NCI-H2107 (cell line): ENCODE measurements around the gene ASPG.

Source experiments
- DNase-seq: peaks from one replicate; lab custom pipeline; 2025; lab: John Stamatoyannopoulos, UW

Gene ASPG

DNA sequence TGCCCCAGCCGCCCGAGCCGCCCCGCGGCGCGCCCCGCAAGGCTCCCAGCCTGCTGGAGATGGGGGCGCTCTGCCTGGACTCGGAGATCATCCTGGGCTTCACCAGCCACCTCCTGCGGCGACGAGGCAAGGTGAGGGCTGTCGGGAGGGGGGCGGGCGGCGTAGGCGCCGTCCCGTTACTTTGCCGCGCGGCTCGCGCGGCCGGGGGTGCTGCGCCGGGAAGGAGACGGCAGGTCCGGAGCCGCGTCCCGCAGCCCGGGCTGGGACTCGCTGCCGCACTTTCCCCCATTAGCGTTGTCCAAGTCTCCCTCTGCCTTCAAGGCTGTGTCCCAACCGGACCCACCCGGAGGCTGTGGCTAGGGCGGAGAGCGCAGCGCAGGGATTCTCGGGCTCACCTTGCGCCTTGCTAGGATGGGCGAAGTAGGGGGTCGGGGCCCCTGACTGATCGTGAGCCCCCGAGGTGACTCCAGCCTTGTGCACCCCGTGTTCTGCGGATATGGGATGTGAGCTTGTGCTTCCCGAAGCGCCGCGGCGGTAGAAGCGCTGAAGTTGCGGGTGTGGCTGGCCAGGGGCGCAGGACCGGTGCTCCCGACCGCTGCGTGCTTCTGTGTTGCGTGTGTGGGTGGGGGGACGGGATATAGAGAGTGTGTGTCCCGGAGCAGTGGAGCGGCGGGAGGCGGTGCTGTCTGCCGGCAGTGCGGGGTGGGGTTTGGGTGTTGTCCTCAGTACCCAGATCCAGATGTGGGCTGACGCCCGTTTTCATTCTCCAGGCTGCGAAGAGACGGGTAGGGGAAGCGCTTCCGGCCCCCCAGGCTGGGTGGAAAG is 51.2 kb downstream of the ASPG start:
- no peak for DNase-seq

DNA sequence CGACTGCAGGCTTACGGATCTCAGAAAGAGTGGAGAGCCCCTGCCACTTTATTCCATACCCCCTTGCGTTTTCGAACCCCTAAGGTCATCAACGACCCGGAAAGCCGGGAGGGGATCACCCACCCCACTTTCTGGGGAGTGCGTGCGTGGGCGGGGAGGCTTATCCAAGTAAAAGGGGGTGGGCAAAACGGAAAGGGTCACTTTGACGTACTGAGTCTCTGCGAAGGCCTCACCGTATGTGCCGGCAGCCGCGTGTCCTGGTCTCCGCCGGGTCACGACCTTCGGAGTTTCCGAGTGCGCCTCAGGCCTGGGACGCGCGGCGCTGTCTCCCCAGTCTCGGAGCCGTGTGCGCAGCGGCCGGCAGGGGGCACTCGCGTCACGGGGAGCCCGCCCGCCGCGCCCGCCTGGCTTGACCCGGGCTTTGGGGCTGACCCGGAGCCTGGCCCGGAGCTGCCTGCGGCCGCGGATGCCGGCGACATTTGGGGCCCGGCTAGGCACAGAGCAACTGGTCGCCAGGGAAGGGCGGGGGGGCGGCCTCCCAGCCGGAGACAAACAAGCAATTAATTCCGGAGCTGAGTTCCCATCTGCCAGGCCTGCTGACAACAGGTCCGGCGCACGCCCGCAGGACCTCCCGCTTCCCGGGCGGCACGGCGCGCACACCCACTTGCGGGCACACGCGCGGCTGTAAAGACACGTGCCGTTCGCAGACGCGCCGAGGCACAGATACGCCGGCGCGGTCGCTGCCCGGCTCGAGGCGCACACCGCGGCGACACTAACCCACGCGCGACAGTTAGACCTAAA is 52.0 kb downstream of the ASPG start:
- DNase-seq = no peak

DNA sequence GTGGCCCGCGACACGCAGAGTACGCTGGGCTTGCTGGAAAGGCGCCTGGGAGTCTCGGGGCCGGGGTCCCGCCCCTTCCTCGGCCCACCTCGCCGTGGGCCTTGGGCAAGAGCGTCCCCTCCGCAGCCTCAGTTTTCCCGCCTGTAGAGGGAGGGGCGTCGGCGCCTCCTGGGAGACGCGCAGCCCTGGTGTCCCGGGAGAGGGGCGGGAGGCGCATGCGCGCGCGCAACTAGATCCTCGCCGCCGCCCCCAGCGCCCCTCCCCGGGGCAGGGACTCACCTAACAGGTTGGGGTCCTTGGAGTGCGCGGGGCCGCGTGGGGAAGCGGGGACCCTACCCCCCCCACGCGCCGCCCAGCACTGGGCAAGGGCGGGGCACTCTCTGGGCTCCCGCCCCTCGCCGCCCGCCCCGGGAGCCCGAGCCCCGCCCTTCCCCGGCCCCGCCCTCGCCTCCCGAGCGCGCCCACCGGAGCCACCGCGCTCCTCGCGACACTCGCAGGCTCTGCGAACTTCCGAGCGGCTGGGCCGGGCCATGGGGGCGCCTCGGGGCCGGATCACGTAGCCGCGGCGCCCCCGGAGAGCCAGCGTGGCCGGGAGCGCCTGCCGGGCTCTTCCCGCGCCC is 52.7 kb downstream of the ASPG start, which contains the start of gene KIF26A:
Gene KIF26A, plus strand, starts transcription at position 490 of the 620 bp plus-strand sequence. CDS start 136 bp downstream, outside the sequence.
- no peak for DNase-seq

DNA sequence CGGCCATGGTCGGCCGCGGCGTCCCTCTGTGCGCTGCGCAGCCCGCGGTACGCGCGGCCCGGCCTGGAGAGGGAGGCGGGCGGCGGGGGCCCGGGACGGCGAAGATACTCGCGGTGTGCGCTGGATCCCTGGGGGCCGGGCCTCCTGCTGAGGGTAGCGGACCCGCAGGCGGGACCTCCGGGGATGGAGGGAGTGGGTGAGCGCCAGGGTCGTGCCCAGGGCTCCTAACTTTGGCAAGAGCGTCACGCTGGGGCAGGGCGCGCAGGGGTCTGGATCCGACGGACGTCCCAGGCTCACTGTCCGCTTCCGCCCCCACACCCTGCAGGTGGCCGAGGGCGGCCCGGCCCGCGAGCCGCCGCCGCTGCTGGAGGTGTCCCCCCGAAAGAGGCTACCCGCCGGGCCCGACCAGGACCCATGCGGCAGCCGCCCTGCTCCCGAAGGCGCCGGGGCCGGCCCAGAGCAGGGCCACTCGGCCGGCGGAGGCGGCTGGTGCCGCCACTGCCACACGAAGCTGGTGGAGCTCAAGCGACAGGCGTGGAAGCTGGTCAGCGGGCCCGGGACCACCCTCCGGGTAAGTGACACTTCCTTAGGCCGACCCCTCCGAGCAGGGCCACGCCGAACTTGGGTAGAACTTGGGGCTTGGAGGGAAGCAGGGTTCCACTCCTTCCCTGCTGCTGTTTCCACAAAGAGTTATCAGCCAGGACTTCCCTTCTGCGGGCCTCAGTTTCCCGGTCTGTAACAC is 53.4 kb downstream of the ASPG start:
- DNase-seq = no peak

DNA sequence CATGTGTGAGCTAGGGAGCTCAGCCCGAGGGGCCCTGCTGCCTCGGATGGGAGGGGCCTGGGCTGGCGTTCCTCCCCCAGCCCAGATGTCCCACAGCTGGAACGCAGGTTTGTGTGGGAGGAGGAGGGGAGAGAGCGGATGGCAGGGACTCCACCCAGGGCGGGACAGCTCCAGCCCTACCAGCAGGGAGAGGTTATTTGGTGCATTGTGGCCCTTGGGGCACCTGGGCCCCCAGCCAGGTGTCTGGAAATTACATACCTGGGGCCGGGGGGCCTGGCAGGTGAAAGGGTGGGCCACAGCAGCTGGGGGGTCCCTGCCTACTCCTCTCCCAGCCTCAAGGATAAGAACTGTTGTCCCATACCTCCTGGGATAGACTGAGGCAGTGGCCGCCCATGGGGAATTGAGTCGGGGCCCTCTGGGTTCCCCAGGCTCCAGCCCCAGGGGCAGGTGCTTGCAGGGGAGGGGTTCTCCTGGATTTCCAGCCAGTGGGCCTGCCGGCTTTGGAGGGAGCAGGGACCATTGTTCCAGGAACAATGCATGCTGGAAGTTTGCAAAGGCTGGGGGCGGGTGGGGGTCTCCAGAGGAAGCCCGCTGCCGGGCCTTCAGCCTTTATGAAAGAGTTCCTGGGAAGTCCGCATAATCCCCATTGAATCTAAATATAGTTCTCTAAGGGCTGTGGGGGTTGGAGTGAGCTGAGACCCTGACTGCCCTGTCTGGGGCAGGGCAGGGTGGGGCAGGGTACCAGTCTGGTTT is 54.1 kb downstream of the ASPG start:
- DNase-seq = no peak

DNA sequence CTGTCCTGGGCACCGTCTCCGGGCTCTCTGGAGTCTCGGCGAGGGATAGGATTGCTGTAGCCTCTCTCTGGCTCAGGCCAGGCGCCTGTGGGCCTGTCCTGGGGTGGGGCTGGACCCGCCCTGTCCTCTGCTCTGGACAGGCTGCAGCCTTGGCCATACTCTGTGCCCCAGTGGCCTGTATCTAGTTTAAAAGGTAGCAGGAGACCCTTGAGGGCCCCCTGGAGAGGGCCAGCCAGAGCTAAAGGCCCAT is 54.6 kb downstream of the ASPG start:
- DNase-seq = no peak

DNA sequence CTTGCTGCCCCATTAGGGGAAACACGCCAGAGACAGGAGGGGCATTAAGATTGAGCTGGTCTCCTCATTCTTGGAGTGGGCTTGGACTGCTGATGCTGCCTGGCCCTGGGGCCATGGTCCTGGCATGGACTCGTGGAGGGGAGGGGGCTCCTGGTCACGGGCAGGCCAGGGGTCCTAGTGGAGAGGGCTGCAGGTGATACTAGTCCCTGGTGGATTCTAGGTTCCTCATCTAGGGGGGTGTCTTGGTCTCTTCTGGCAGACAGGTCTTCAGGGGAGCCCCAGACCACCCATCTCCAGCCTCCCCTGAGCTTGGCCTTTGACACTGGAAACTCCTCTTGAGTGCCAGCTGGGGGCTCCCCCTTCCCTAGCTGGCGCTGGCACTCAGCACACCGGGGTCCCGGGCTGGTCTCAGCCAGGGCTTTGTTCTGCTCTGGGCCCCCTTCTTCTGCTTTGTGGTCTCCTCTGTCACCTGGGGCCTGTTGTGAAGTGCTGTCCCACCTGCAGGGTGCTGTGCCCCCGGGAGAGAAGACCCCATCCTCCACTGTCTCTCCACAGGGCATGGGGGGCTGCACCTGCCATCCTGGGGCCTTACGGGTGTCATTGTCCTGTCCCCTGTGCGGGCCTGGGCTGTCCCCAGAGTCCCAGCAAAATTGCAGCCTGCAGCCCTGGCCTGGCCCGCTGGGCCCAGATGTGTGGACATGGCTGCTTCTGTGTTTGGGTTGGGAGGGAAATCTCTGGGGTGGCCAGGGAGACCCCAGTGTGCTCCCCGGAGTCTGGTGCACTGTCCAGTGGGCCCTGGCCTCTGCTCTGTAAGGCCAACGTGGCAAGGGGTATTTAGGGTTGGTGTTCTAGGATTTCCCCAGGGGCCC is 55.2 kb downstream of the ASPG start:
- no peak for DNase-seq

DNA sequence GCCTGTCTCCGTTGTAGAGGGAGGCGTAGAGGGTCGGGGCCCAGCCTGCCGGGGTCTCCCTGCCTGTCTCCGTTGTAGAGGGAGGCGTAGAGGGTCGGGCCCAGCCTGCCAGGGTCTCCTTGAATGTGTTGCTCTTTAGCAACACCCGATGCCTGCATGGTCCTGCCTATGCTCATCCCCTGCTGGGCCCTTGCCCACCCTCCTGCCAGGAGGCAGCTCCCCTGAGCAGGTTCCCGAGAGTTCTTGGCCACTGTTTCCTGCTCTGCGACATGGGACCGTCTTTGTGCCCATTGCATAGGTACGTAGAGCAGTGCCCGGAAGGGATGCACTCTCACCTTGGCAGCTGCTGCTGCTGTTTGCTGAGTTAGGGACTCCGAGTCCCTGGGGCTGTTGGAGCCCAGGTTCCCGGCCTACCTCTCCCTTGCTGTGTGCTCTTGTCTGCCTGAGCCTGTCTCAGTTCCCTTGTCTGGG is 56.2 kb downstream of the ASPG start:
- DNase-seq = no peak

DNA sequence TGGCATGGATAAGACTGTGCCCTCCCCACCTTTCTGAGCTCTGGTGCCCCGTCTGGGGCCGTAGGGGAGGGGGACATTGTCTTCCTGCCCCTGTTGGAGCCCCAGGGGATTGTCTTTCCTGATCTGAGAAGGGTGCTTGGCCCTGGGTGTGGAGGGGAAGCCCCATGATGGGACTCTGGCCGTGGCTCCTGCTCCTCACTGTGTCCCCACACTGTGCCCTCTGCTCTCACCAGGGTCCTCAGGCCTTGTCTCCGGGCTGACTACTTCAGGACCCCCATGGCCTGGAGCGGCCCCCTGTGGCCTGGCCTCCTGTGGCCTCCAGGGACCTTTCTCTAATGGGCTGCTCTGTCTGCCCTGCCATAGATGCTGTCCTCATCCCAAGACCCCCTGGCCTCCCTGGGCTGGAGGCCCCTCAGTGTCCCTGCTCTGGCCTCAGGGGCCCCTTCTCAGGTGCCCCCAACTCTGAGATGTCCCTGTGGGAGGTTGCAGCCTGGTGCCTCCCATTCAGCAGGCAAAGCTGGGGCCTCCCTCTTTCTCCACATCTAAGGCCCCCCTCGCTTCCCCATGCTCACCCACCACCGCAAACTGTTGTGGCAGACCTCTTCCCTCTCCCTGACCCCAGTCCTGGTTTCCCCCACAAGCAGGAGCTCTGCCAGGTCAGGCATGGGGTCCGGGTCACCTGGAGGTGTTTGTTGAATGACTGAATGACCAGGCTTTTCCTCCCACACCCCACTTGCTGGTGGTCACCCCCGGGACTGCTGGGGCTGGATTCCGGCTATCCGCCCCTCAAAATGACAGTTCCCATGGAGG is 56.8 kb downstream of the ASPG start:
- no peak for DNase-seq

DNA sequence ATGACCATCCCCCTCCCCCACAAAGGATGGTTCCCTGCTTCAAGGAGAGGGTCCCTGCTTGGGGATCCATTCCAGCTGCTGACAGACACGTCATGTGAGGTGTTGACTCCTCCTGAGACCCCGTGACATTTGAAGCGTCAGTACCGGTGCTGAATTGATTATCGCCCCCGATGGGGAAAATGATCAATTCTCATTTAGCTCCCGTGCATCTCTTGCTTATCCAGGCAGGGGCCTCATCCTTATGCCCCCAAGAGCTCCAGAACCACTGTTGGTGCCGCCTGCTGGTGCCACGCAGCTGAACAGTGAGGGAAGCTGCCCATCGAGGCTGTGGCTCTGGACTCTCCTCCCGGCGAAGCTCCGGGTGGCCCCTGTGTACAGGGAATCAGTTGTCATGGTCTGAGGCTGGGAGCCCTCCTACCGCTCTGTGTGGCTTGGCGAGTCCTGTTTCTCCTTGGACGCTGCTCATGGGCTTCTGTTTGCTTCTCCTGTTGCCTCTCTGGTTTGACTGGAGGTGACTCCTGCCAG is 57.5 kb downstream of the ASPG start:
- DNase-seq = no peak

DNA sequence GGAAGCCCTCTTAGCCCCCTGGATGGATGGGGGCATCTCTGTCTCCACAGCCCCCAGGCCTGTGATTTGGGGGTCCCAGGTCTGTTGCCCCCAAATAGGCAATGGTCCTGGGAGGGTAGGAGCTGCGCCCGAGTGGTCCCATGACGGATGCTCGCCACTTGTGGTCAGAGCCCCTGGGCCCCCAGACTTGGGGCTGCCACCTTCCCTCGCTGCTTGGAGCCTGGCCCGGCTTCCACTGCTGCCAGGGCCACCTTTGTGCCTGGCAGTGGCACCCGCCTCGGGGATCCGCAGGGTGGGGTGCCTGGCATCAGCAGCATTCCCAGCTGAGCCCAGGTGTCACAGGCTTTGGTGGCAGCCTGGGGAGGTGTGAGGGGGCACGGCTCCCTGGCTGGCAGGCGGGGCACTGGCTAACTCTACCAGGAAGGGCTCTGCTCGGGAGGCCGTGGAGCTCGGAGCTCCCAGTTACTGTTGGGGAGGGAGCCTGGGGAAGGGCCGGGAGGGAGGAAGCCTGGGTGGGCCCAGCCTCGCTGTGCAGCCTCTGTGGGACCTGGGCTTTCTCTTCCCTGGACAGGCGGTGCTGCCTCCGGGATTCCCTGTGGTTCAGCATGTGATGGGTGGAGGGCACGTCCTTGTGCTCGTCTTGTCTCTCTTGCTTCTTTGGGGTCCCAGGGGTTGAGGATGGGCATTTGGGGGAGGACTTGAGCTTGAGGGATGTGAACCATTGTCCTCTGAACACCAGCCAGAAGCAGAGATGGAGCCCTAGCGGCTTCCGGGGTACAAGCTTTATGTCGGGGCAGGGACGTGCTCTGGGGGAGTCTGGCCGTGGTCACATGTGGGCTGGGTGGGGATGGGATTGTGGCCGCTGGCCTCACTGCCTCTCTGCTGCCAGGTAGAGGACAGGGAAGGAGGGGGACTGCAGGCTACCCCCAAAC is 58.3 kb downstream of the ASPG start:
- DNase-seq = no peak

DNA sequence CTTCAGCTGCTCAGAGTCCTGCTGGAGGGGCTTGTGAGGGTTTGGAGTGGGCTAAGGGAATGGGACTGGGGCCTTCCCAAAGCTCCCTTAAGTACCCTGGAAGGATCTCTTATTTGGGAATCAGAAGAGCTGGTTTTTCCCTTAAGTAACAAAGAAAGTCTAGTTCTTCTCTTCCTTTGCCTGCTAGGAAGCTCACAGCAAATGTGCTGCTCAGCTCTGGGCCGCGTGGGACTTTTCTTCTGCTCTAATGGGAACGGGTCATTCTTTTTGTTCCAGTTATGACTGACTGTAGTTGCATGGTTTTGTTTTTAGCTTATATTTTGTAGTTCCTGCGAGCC is 58.9 kb downstream of the ASPG start:
- no peak for DNase-seq

DNA sequence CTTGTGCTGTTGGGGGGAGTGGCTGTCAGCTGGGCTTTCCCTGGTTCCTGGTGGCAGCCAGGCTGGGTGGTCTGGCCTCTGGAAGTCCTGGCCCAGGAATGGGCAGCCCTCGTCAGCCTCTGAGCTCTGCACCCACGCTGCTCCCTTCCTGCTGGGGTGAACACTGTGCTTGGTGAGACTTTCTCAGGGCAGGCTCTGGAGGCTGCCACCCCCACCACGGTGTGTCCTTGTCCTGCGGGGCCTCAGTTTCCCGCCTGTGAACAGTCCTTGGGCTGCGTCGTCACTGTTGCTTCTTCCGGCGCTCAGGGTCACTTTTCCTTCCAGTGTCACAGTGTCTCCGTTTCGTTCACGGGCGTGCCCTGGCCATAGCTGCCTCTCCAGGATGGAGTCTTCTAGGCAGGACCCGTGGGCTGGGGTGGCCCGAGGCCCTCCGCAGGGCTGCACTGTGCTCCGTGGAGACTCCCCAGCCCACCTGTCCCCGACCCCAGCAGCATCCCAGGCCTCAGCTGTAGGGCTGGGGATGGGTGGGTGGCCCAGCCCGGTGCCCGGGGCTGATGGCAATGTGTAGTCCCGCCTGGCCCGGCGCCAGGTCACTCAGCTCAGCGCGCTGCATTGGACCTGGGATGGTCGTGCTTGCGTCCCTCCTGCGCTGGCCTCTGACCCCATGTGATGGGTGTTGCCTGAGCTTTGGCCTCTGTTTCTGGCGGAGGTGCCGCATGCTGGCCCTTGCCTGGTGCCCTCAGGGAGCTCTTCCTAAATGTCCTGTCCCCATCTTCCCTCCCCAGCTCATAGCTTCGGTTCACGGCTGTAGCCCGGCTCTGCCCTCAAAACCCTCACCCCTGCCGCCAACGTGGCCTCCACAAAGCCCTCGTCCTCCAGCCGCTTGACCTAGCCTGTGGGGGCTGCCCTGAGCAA is 59.7 kb downstream of the ASPG start:
- no peak for DNase-seq

DNA sequence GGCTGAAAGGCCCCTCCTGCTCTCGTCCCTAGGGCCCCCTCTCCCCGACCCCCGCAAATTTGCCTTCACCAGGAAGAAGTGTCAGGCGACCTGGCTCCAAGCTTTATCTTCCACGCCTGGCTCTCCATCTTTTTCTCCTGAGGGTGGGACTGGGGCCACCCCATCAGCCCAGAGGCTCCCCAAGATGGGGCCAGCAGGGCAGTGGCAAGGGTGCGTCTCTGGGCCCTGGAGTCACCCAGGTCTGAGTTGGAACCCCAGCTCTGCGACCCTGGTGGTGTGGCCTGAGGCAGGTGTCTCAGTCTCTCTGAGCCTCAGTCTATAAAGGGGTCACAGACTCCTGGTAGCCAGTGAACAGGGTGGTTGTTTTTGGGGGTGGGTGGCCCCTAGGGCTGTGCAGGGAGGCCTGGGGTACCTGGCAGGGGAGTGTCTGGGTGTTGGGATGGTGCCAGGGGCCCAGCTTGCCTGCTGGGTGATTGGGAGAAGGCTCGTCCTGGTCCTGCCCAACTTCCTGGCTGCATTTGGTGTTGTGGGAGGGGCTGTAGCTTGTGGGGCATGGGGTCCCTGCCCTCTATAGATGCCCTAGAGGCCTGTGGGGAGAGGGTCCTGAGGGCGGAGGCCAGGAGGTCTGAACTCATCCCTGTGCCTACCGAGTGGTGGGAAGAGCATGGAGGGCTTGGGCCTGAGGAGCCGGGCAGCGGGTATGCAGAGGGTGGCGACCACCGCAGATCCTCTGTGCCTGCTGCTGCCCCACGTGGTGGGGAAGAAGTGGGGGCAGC is 60.5 kb downstream of the ASPG start:
- no peak for DNase-seq

DNA sequence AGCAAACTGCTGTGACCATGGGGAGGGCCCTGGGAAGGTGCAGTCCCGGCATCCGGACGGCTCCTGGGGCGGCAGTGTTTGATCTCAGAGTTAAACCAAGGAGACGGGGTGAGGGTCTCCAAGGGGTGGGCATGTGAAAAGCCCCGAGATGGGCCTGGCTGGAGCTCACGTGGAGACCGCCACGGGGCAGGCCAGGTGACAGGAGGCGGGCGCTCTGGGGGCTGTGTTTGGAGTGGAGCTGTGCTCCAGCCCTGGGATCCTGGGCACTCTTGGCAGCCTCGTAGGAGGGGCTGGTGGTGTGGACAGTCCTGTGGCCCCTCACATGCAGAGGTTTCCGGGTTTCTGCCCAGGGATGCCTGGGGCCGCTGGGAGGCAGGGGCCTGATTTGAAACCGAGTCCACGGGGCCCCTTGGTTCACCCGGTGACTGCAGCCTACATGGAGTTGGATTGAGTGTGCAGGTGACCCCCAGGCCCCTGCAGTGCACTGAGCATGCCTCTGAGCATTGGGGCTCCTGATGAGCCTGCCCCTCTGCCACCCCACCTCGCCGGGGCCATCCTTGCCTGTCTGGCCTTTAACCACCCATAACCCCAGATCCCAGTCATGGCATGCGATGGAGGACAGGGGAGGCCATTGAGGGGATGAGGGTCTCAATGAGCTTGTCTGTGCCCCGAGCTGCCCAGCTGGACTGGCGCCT is 61.3 kb downstream of the ASPG start:
- DNase-seq = no peak
